ENCODE measurements around the gene PAH.

PAH gene

GRCh38 chr12:102816816-102817434, 100.1 kb downstream of the PAH start:
- DNase-seq, result no peak

- no peak for DNase-seq
These were observed 102.2 kb downstream of the PAH start for GRCh38 chr12:102814691-102815367.

- DNase-seq, result no peak
These were observed 104.7 kb downstream of the PAH start for GRCh38 chr12:102812344-102812743.

- no peak for DNase-seq
These were observed 105.8 kb downstream of the PAH start for GRCh38 chr12:102811110-102811737.

- DNase-seq, result no peak
These were observed 108.6 kb downstream of the PAH start for GRCh38 chr12:102808412-102808811.

- no peak for DNase-seq
These were observed 110.5 kb downstream of the PAH start for GRCh38 chr12:102806592-102806991.

- no peak for DNase-seq
These were observed 110.9 kb downstream of the PAH start for GRCh38 chr12:102806110-102806509.

GRCh38 chr12:102800565-102800964, 116.5 kb downstream of the PAH start:
- no peak for DNase-seq

GRCh38 chr12:102799229-102799628, 117.8 kb downstream of the PAH start:
- no peak for DNase-seq

- DNase-seq, result no peak
These were observed 119.5 kb downstream of the PAH start for GRCh38 chr12:102797528-102797927.

- DNase-seq, result no peak
These were observed 123.1 kb downstream of the PAH start for GRCh38 chr12:102793921-102794320.

Data from effector CD8-positive, alpha-beta T cell (primary cell).